Ureter (tissue), 1 donor: ENCODE data around the gene GPX4. TPM values are rescaled to one million over a fixed set of nuclear protein-coding genes. Genes with fewer than 3 reads are reported as not detected.
"Not testable (repeated sequence)": the region's sequence is repeated elsewhere in the genome, so short reads cannot be mapped to it uniquely, and the experiment has no call there.

Experiments
- DNase-seq: peaks from one replicate; pipeline ENCODE4 v3.0.0-alpha.2; 2020; ENCODE audit warnings: low spot score
- total RNA-seq: library from RNA; stranded (reverse); gene quantifications from one replicate; pipeline ENCODE4 v1.2.4, GENCODE V29; 2023
- donor health status: DM: yes; HTN: yes; CAD: no.

GPX4 gene
- total RNA-seq, 1 donor from 2014 or later: 213 TPM

- no peak for DNase-seq
Observed at GRCh38 chr19:1113986-1114483, 10.2 kb downstream of the GPX4 start.

DNA sequence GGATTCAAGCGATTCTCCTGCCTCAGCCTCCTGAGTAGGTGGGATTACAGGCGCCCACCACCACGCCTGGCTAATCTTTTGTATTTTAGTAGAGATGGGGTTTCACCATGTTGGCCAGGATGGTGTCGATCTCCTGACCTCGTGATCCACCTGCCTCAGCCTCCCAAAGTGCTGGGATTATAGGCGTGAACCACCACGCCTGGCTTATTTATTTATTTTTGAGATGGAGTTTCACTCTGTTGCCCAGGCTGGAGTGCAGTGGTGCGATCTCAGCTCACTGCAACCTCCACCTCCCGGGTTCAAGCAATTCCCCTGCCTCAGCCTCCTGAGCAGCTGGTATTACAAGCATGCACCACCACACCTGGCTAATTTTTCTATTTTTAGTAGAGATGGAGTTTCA is 10.9 kb downstream of the GPX4 start:
- DNase-seq: not testable (repeated sequence)

DNA sequence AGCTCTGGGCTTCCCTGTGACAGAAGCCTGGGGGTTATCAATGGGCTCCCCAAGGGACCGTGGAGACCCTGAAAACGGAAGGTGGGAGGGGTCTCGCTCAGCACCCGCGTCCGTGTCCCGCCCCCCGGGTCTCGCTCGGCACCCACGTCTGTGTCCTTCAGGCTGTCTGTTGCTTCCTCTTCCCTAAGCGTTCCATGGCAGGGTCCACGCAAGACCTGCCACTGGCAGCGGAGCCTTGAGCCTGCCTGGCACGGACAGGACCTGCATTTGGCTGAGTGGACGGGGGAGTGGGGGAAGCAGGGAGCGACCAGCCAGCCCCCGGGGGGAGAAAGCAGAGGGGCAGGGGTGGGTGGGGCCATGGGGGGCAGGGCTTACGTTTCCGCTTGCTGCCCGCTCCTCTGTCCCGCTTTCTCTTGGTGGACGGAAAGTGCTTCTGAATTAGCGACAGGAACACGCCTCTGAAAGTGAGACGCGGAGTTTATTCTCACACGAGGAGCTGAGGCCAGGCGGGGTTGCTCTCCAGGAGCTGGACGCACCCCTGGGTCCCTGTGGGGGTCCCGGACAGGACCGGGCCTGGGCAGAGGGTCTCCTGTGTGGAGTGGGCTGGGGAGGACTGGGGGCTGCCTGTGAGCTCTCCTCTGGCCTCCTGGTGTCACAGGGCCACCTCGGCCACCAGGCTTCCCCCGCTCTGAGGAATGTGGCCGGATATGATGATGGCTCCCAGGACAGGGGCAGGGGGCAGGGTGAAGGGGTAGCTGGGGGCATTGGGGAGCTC is 12.0 kb downstream of the GPX4 start:
- DNase-seq: no peak

- DNase-seq: no peak
Observed at GRCh38 chr19:1116726-1117581, 13.2 kb downstream of the GPX4 start.

GRCh38 chr19:1117654-1118053 is 13.9 kb downstream of the GPX4 start:
- DNase-seq: no peak

DNA sequence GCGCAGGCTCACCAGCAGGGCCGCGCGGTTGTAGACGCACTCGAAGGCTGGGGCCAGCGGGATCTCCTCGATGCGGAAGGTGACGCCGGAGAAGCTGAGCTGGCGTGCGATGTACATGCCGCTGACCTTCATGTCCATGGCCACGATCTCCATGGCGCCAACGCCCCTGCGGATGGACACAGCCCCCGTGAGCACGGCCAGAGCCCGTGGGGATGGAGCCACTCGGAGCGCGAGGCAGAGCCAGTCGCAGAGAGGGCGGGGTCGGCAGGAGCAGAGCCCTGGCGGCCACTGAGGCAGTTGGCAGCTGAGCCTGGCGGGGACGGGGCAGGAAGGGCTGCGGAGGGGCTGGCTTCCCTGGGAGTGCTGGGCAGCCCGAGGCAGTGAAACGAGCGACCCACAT is 15.2 kb downstream of the GPX4 start:
- no peak for DNase-seq

DNA sequence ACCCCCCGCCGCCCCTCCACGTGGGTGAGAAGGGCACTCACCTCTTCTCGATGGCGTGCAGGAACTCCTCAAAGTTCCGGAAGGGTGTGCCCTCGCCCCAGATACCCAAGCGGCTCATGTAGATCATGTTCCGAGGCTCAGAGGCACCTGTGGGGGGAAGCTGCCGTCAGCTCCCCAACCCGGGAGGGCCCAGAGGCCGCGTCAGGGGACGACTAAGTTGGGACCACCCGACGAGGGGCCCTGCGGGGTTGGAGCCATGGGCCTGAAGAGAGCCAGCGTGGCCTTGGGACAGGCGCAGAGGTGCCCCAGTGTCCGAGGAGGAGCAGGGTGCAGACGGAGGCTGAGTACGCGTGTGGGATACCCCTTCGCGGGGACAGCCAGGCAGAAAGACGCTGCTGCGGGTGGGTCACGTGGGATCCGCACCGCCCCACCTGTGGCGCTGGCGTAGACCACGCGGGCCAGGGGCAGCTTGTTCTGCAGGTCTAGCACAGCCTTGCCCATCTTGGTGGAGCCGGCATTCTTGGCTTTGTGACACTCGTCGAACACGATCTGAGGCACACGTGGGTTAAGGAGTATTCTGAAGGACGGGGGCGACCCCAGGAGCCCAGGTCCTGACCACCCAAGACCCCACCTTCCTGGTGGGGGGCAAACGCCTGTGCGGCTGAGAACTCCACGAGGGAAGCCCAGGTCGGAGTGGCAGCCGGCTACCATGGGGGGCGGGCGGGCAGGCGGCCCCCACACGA is 15.9 kb downstream of the GPX4 start:
- no peak for DNase-seq

GRCh38 chr19:1121395-1121794 is 17.6 kb downstream of the GPX4 start:
- DNase-seq: no peak

DNA sequence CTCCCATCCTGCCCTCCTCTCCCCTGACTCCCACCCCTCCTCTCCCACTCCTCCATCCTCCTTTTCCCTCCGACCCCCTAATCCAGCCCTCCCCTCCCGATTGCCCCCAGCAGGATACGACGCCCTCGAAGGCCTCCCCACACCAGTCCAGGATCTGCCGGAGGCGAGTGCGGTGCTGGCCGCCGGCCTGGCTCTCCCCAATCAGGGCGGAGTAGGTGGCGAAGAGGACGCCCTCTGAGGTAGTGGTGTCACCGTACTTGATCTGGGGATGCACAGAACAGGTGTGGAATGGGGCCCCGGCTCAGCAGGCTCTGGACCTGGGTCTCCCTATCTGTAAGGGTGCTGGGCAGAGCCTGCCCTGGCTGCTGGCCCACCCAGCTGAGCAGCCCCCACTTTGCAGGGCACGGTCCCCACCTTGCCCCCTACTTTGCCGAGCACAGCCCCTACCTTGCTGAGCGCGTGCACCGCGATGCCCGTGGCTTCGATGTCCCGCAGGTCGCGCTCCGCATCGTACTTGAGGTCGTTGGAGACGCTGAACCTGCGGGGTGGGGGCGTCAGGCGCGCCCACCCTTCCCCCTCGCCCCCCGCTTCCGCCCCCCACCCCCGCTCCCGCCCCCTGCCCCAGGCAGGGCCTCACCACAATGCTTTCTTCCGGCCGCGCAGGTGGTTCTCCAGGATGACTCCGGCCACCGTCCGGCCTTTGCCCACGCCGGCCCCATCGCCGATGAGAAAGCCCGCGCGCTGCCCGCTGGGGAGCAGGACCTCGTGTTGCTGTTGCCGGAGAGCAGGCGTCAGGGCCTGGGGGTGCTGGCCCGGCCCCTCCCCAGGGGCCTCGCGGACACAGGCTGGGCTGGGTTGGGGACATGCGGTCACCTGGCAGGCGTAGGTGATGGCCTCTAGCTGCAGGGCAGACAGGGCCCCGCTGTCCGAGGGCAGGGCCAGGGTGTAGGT is 18.5 kb downstream of the GPX4 start:
- DNase-seq: no peak

DNA sequence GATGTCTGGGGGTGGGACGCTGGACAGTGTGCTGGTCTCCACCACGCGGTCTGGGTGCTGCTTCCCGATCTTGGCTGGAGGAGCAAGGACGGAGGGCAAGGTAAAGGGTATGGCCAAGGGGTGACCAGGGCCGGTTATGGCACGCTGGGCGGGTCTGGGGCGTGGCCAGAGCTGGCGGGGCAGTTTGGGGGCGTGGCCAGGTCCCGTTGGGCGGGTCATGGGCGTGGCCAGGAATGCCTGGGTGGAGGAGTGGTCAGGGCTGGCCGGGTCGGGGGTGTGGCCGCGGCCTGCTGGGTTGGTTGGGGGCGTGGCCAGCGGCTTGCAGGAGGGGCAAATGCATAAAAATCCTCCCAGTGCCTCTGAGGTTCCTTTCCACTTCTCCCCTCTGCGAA is 19.2 kb downstream of the GPX4 start:
- DNase-seq: no peak

DNA sequence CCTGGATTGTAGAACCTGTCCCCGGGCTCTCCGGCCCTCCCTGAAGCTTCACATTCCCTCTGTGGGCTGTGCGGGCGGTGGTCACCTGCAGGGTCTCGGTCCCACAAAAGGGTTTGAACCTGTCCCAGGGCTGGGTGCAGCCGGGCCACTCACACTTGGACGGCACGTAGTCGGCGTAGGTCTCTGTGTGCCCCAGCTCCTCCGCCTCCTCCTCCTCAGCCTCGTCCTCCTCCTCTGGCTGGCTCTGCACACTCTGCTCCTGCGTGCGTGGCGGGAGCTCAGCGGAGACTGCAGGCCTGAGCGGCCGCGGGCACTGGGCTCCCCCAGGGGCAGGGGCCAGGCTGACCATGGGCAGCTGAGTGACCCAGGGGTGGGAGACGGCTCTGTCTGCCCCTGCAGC is 19.6 kb downstream of the GPX4 start:
- no peak for DNase-seq

GRCh38 chr19:1123885-1124677 is 20.3 kb downstream of the GPX4 start:
- DNase-seq: no peak

- DNase-seq: no peak
Observed at GRCh38 chr19:1125601-1126467, 22.0 kb downstream of the GPX4 start.

GRCh38 chr19:1126984-1127760 is 23.4 kb downstream of the GPX4 start:
- DNase-seq: no peak

DNA sequence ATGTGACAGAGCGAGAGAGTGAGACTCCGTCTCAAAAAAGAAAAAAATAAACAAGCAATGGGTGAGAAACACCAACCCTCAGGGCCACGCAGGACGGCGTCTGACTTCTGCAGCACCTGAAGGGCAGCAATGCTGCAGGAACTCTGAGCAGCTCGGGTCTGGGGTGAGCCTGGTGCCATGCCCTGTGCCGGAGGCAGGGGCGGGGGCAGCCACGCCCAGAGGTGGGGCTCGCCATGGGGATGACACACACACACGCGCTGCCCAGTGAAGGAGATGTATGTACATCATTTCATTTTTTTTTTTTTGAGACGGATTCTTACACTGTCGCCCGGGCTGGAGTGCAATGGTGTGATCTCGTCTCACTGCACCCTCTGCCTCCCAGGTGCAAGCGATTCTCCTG is 24.3 kb downstream of the GPX4 start:
- DNase-seq: no peak

GRCh38 chr19:1129084-1129483 is 25.3 kb downstream of the GPX4 start:
- DNase-seq: not testable (repeated sequence)

DNA sequence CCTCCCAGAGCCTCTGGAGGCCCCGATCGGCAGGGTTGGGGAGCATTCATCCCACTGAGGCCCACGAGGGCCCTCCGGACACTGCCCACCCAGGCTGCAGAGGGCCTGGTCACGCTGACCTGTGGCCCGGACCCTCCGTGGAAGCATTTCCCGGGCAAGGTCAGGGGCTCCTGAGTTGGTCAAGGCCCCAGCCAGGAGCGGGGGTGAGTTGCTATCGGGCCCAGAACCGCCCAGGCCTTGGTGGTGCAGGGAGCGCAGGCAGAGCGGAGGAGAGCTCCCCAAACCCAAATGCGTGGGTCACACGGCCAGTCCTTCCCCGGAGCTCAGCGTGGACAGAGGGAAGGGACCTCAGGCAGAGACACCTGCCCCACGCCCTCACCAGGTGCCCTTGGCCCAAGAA is 25.7 kb downstream of the GPX4 start:
- DNase-seq: no peak
